HG03354 (cell line): Measurements from ENCODE around the gene HTD2.

Experiments used
- ATAC-seq: cut with Tn5 transposase; IDR thresholded peaks from one replicate; pipeline ENCODE4 v1.9.1; 2021; ENCODE audit warnings: mild to moderate bottlenecking; ENCODE audit not compliant: unreplicated experiment, poor library complexity, severe bottlenecking

Gene HTD2

DNA sequence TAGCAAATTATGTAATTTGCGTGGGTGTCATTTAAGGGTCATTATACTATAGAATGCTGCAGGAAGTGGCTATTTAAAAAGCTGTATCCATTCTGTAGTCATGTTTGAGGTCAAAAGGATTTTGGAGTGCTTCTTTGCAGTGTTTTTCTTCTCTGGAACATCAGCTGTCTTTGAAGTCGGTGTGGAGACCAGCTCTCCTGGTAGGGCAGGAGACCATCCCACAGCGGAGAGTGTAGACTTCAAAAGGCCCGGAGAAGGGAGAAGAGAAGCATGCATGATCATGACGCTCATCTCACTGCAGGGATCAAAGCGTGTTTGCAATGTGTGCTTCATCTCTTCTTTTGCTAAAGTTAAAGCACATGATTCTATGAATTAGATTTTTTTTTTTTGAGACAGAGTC, 46.3 kb downstream of the HTD2 start:
- no peak for ATAC-seq

- ATAC-seq: no peak
These were observed 47.6 kb downstream of the HTD2 start for GRCh38 chr3:58353722-58354553.

GRCh38 chr3:58355179-58355578, 48.9 kb downstream of the HTD2 start:
- ATAC-seq: peak; percentile 54

DNA sequence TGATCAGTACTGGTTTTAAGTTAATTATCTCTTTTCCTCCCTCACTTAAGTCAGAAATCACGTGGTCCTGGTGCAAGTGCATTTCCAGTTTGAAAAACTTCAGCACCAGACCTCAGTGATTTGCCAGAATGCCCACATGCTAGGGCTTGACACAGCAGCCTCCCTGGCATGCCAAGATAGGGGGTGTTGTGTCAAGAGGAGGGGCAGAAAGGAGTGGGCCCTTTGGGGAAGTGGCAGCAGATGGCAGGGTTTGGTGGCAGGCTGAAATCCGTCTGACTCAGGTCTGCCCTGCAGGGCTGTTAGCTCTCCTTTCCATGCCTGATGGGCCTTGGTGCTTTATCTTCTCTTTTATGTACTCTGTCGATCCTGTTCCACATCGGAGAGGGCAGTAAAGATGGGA, 49.7 kb downstream of the HTD2 start:
- no peak for ATAC-seq

- ATAC-seq: no peak
These were observed 51.1 kb downstream of the HTD2 start for GRCh38 chr3:58357402-58357801.

- no peak for ATAC-seq
These were observed 51.8 kb downstream of the HTD2 start for GRCh38 chr3:58358092-58358491.

- ATAC-seq: no peak
These were observed 52.5 kb downstream of the HTD2 start for GRCh38 chr3:58358808-58359207.

GRCh38 chr3:58359621-58360020, 53.3 kb downstream of the HTD2 start:
- ATAC-seq: no peak

DNA sequence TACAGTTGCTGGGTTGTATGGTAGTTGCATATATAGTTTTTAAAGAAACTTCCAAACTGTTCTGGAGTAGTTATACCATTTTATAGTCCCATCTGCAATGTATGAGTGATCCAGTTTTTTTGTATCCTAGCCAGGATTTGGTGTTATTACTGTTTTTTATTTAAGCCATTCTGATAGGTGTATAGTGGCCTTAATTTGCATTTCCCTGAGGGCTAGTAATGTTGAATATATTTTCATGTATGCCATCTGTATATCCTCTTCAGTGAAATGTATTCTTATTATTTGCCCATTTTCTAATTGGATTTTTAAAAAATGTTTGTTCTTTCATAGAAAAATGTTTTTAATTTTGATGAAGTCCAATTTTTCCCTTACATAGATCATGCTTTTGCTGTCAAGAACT, 55.5 kb downstream of the HTD2 start:
- no peak for ATAC-seq

DNA sequence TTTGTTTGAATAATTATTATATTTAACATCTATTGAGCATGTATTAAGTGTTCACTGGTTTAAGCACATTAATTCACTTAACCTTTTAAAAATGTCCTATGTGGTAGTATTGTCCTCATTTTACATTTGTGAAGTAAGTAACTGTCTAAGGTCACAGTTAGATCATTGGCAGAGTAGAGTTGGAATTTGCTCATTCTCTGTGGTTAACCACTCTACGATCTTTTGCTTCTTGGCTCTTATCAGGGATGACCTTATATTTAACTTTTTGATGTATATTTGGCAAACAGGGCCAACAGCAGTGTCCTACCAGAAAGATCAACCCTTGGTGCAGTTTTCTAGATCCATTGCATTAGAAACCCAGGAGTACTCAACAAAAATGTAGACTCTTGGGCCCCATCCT, 60.4 kb downstream of the HTD2 start:
- no peak for ATAC-seq

- ATAC-seq: no peak
These were observed 62.7 kb downstream of the HTD2 start for GRCh38 chr3:58369038-58369437.
